NCI-H524 treated with DMSO at 0.1 percent for 48 hours (cell line): Measurements from ENCODE around the gene SLC25A13.
A peak's percentile ranks its signal among the peaks of the same experiment; 100 is the strongest.
"Not testable (repeated sequence)": the region's sequence is repeated elsewhere in the genome, so short reads cannot be mapped to it uniquely, and the experiment has no call there.

Experiments
- DNase-seq: peaks from one replicate; lab custom pipeline; 2025; lab: John Stamatoyannopoulos, UW

The SLC25A13 gene, protein sequence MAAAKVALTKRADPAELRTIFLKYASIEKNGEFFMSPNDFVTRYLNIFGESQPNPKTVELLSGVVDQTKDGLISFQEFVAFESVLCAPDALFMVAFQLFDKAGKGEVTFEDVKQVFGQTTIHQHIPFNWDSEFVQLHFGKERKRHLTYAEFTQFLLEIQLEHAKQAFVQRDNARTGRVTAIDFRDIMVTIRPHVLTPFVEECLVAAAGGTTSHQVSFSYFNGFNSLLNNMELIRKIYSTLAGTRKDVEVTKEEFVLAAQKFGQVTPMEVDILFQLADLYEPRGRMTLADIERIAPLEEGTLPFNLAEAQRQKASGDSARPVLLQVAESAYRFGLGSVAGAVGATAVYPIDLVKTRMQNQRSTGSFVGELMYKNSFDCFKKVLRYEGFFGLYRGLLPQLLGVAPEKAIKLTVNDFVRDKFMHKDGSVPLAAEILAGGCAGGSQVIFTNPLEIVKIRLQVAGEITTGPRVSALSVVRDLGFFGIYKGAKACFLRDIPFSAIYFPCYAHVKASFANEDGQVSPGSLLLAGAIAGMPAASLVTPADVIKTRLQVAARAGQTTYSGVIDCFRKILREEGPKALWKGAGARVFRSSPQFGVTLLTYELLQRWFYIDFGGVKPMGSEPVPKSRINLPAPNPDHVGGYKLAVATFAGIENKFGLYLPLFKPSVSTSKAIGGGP

GRCh38 chr7:96321658-96322372, at the start of gene SLC25A13:
Gene SLC25A13 (minus strand): TSS chr7:96322098. CDS start chr7:96321956, 142 bp downstream.
- peak; percentile 36 for DNase-seq

GRCh38 chr7:96365916-96366315, 44.0 kb upstream of the SLC25A13 start:
- not testable (repeated sequence) for DNase-seq

DNA sequence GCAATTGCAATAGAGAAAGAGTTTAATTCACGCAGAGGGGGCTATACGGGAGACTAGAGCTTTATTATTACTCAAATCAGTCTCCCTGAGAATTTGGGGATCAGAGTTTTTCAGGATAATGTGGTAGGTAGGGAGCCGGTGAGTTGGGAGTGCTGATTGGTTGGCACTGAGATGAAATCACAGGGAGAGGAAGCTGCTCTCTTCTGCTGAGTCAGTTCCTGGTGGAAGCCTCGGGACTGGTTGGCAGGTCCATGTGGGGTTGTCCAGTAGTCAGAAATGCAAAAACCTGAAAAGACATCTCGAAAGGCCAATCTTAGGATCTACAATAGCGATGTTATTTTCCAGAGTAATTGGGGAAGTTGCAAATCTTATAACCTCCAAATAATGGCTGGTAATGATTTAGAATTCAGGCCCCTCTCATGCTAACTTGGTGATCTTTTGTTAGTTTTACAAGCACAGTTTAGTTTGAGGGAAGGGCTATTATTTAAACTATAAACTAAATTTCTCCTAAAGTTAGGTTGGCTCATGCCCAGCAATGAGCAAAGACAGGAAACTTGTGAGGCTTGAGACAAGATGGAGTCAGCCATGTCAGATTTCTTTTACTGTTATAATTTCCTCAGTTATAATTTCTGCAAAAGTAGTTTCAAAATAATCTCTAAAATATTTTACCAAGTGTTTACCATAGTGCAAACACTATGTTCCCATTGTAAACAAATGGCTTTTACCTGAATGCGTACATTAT, 39.4 kb upstream of the SLC25A13 start:
- DNase-seq, result no peak

GRCh38 chr7:96359876-96360275, 38.0 kb upstream of the SLC25A13 start:
- DNase-seq, result no peak

DNA sequence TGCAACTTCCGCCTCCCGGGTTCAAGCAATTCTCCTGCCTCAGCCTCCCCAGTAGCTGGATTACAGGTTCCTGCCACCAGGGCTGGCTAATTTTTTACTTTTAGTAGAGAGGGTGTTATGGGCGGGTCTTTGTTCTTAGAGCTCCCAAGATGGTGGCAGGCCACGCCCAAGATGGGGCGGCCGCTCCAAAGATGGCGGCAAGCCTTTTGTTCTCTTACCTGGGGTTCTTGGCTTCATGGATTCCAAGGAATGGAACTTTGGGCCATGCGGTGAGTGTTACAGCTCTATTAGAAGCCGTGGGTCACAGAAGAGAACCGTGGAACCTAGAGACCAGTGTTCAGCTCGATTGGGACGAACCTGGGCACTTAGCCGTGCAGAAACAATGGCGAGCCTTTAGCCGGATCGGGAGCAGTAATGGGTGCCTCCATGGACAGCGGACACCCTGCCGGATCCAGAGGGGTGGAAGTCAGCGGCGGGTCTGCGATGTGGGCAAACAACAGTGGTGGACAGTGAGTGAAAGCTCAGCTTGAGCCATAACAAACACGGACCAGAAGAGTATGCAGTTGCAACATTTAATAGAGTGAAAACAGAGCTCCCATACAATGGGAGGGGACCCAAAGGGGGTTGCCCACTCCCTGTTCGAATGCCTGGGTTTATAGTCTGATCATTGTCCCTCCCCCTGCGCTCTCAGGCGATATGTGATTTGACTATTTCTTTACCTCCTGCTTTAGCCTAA, 36.5 kb upstream of the SLC25A13 start:
- not testable (repeated sequence) for DNase-seq

GRCh38 chr7:96355990-96356506, 34.1 kb upstream of the SLC25A13 start:
- no peak for DNase-seq

- no peak for DNase-seq
Observed at GRCh38 chr7:96354881-96355280, 33.0 kb upstream of the SLC25A13 start.

DNA sequence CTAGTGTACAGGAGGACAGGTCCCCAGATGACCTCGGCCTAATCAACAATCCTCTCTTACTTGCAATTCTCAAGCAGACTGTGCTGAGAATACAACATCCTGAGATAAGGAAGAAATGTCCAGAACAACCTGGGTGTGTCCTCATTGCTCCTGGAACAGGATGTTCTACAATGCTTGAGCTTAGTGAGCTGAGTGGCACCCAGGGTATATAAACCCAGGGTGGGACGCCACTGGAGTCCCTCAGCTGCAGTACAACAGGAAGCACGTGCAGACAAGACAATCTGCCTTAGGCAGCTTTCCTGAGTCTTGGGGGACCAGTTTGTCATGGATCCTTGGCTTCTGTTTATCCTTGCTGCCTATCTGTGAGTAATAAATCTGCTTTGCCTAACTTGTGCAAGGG, 27.7 kb upstream of the SLC25A13 start:
- DNase-seq, result no peak

DNA sequence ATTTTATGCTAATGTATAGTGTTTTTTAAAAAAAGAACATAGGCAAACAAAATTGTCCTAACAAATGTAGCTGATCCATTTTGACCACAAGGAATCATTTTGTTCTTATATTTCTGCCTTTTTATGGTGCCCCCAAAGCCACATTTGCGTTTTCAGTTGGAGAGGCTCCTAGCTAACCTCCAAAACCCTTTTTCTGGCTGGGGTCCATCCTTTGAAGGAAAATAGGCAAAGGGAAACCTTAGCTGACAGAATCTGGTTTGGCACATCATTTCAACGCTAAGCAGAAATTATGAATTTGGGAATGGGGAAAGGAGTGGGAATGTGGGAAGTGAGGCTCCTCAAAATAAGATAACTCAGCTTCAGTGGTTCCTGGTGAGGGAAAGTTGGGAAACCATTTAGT, 25.6 kb upstream of the SLC25A13 start:
- DNase-seq, result no peak

DNA sequence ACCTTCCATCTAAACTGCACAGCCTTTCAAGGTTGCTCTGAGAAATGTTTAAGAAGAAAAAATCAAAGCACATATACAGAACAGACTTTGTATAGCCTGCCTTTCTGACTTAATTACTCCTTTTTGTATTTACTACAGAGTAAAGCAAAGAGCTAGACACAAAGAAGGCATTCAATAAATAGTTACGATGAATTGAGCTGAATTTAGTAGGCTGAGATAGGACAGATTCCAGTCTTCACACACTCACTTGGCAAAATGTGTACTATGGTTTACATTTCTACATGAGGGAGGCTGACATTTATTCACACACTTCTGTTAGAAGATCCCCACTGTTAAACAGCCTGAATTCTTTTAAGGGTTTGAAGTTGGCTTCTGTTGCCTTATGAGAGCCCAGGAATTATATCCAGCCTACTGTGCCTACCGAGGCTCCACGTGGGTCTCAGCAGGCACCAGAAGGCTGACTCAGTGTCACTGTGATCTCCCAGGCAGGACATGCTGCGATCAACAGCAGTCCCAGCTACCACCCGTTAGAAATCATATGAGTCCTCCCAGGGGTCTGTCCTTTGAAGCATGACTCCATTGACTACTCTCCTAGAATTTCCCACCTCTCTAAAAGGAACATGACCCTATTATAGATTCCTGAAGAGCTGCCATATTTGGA, 24.5 kb upstream of the SLC25A13 start:
- DNase-seq, result no peak

DNA sequence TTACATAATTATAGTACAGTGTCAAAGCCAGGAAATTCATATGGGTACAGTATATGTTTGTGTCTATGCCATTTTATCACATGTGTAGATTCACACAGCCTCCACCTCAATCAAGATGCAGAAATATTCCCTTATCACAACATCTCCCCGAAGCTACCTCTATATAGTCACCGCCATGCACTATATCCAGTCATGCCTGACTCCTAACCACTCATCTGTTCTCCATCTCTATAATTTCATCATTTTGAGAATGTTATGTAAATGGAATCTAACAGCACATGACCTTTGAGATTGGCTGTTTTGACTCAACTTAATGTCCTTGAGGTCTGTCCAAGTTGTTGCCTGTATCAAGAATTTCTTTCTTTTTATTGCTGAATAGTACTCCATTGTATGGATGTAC, 22.3 kb upstream of the SLC25A13 start:
- no peak for DNase-seq

DNA sequence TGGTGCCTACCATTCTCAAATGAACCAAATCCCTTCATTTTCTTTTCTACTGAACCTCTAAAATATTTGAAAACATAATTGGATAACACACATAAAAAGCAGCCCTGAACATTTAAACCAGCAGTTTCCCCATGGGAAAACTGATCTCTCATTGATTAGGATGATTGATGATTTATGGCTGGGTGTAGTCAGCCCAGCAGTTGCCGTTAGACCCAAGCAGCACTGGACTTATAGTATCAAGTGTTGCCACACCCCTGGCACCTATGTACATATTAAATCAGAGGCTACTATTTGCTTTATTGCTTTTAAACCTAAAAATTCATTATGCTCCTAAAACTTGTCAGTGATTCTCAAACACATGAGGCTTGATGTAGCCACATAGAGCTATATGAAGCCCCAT, 20.2 kb upstream of the SLC25A13 start:
- DNase-seq, result no peak

DNA sequence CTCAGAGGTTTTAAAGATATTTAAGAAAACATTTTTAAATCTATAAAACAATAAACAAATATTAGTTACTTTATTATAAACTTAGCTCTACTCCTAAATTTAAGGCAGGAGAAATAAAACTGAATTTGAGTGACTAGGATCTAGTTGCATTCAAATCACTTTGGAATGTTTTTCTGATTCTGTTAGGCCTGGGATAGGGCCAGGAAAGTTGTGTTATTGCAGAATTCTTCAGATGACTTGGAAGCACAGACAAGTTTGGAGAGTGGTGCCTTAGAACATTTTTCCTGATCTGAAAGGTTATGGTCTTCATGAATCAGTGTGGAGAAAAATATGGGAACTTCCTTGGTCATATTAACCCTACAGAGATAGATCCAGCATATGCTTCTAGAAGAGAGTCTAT, 15.6 kb upstream of the SLC25A13 start:
- no peak for DNase-seq

GRCh38 chr7:96332325-96332724, 10.4 kb upstream of the SLC25A13 start:
- no peak for DNase-seq

DNA sequence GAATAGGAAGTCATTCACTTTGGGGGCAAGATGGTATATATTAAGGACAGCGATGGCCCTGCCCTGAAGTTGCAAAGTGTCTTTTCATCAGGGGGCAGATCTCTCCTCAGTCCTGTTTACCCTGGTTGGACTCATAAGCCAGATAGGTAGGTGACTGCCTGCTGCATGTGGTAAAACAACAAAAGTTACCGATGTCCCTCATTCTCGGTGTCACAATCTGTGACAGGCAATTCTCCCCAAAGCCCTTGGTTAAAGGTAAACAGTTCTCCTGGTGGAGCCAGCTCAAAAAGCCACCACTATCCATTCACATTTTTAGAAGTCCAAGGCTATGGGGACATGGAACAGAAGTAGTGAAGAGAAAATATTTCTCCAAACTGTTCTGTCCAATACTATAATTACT, 9.9 kb upstream of the SLC25A13 start:
- DNase-seq, result no peak

DNA sequence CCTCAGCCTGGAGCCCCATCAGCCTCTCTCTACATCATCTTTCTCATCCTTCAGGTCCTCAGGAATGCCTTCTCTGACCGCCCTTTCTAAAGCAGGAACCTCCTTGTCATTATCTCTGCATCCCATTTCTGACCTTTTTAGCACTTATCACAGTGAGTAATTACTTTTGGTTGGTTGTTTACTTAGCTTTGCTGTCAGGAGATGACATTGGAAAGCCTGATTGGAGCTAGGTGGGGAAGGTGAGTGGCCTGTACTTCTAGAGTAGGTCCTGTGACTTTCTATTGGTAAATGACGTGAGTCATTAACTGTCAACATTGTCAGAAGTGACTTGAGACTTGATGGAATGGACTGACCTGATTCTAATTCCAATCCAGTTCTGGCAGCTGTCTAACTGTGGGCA, 9.3 kb upstream of the SLC25A13 start:
- no peak for DNase-seq

- no peak for DNase-seq
Observed at GRCh38 chr7:96330193-96330592, 8.3 kb upstream of the SLC25A13 start.

DNA sequence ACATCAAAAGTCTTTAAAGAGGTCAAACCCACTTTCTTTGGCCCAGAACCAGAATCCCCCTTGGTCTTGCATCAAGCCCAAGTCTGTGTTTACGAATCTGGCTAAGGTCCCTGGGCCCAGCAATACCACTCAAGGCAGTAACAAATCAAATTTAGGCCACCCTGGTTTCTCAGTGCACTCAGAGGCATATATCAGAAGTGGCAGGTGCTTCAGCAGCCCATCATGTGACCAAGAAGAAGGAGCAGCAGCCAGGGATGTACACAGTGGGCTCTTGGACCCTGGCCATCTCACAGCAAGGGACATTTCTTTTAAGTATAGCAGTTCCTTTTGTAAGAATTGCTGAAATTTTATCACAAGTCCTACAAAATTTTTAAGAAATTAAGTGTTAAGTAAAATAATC, 7.3 kb upstream of the SLC25A13 start:
- no peak for DNase-seq

- no peak for DNase-seq
Observed at GRCh38 chr7:96328016-96328415, 6.1 kb upstream of the SLC25A13 start.

- peak; percentile 65 for DNase-seq
Observed at GRCh38 chr7:96327429-96327828, 5.5 kb upstream of the SLC25A13 start.

GRCh38 chr7:96326752-96327151, 4.9 kb upstream of the SLC25A13 start:
- DNase-seq, result not testable (repeated sequence)
